ENCODE measurements around the gene RSRP1.
"Not testable (repeated sequence)": the region's sequence is repeated elsewhere in the genome, so short reads cannot be mapped to it uniquely, and the experiment has no call there.

GRCh38 chr1:25267288-25268142 lies 20.3 kb upstream of the RSRP1 start:
- not testable (repeated sequence) for TF ChIP-seq POLR2AphosphoS5 (IDR thresholded peaks at IDR 0.05; ENCODE audit: low read depth, low read length); TAF1 (IDR thresholded peaks at IDR 0.05; ENCODE audit: borderline replicate concordance, low read depth, low read length)
- peak; percentile 29; the same call in 1 of the 2 replicates for TF ChIP-seq POLR2A (IDR thresholded peaks at IDR 0.05; ENCODE audit: low read depth, low read length)

Data from GM12892 (cell line).